K562 (cell line): ENCODE results near the gene OR10A3. TPM values are rescaled to one million over a fixed set of nuclear protein-coding genes. Genes with fewer than 3 reads are reported as not detected.

ENCODE experiments used
- ATAC-seq: fragments of 200-7000 bp; cut with Tn5 transposase; 3 replicates; pipeline ENCODE4 v1.9.1; 2020; ENCODE audit warnings: moderate library complexity
- BruUV-seq: library from RNA; stranded (reverse); fragments of 400-500 nt; replicated peaks from 2 replicates; lab custom pipeline; 2021; lab: Mats Ljungman, UMichigan
- CTCF ChIA-PET: fragments of 300-600 bp; formaldehyde crosslinking; extraction: SDS; loops from one replicate; lab custom pipeline; 2021; ENCODE audit warnings: low intra/inter-chr PET ratio; lab: Yijun Ruan, JAX
- POLR2A ChIA-PET: fragments of 300-600, 350-650 bp; sonication (Branson Sonifier 250); formaldehyde crosslinking; extraction: SDS; loops from one replicate; lab custom pipeline; 2021; ENCODE audit warnings: antibody characterized with exemption, inconsistent platforms; lab: Yijun Ruan, JAX
- DNase-seq, 4 experiments: peaks; one replicate each; pipeline versions ENCODE4 v3.0.0 to v3.0.0-alpha.2; 2011 to 2018; ENCODE audit warnings: low spot score in 3 of 4, mixed read lengths in 3 of 4; ENCODE audit errors: extremely low read depth in 1 of 4
- FAIRE-seq: peaks from 2 replicates; lab custom pipeline; 2011; peaks lifted over from hg19 to GRCh38; lab: Jason Lieb, UNC
- H2AFZ ChIP-seq: 2 replicates; pipeline ENCODE4 v1.6.0; 2011; ENCODE audit warnings: low read depth, low read length, control low read depth, inconsistent platforms
- H3K27ac ChIP-seq: fragments of 200-600 bp; 3 replicates; pipeline ENCODE4 v1.8.0; 2011; ENCODE audit warnings: low read depth, mild to moderate bottlenecking, control low read depth, inconsistent platforms, low read length, moderate library complexity, mixed read lengths; ENCODE audit errors: extremely low read depth
- H3K27me3 ChIP-seq, 2 experiments: fragments of 300-600 bp in 1 of 2; 2 replicates in 1 of 2; 3 replicates in 1 of 2; pipeline versions ENCODE4 v1.6.0 to v1.8.0; 2011; ENCODE audit warnings: inconsistent platforms in 2 of 2, low read length in 2 of 2, mild to moderate bottlenecking in 1 of 2, mixed read lengths in 1 of 2, moderate library complexity in 1 of 2; ENCODE audit not compliant: control insufficient read depth in 2 of 2, insufficient read depth in 2 of 2
- H3K36me3 ChIP-seq: fragments of 300-600 bp; 3 replicates; pipeline ENCODE4 v1.8.0; 2011; ENCODE audit warnings: mild to moderate bottlenecking, low read length, inconsistent platforms; ENCODE audit not compliant: control insufficient read depth, insufficient read depth
- H3K4me1 ChIP-seq, 2 experiments: fragments of 200-600 bp in 1 of 2; replicated peaks in 1 of 2; 2 replicates in 1 of 2; 3 replicates in 1 of 2; pipeline versions ENCODE4 v1.5.1 to v1.8.0; 2011; ENCODE audit warnings: inconsistent platforms in 2 of 2, low read length in 2 of 2, mild to moderate bottlenecking in 1 of 2, mixed read lengths in 1 of 2, moderate library complexity in 1 of 2; ENCODE audit not compliant: control insufficient read depth in 2 of 2, insufficient read depth in 2 of 2
- H3K4me2 ChIP-seq: 2 replicates; pipeline ENCODE4 v1.6.1; 2011; ENCODE audit warnings: low read length, control low read depth, inconsistent platforms, mixed read lengths; ENCODE audit not compliant: insufficient read depth
- H3K4me3 ChIP-seq: fragments of 200-600 bp; sonication (generic), shearing (Covaris generic); 2 replicates; pipeline ENCODE4 v1.5.1; 2016; ENCODE audit warnings: control low read depth, inconsistent platforms
- H3K79me2 ChIP-seq: fragments of 200-600 bp; 3 replicates; pipeline ENCODE4 v1.8.0; 2011; ENCODE audit warnings: low read length, inconsistent platforms; ENCODE audit not compliant: control insufficient read depth, insufficient read depth
- H3K9ac ChIP-seq, 2 experiments: 2 replicates each; pipeline versions ENCODE4 v1.6.0 to v1.6.1; 2011; ENCODE audit warnings: low read depth in 2 of 2, low read length in 2 of 2, control low read depth in 1 of 2, inconsistent platforms in 1 of 2, mild to moderate bottlenecking in 1 of 2, mixed read lengths in 1 of 2; ENCODE audit not compliant: insufficient read depth in 1 of 2
- H3K9me1 ChIP-seq: one replicate; pipeline ENCODE4 v1.6.0; 2011; ENCODE audit warnings: inconsistent platforms, mild to moderate bottlenecking, low read length, moderate library complexity; ENCODE audit not compliant: control insufficient read depth, insufficient read depth
- H3K9me3 ChIP-seq: replicated peaks from 2 replicates; pipeline ENCODE4 v1.5.1; 2011; ENCODE audit warnings: low read depth, low read length, inconsistent platforms; ENCODE audit not compliant: control insufficient read depth, insufficient read depth
- H4K20me1 ChIP-seq: replicated peaks from 2 replicates; pipeline ENCODE4 v1.6.1; 2011; ENCODE audit warnings: low read length, inconsistent platforms, mixed read lengths; ENCODE audit not compliant: control insufficient read depth, insufficient read depth
- ARID4B ChIP-seq: sonication (generic); formaldehyde crosslinking; IDR thresholded peaks from 2 replicates; pipeline ENCODE4 v1.8.0; 2022; ENCODE audit warnings: mild to moderate bottlenecking, missing genetic modification reagents
- BRD4 ChIP-seq: fragments of 200-600 bp; sonication (generic); IDR thresholded peaks from 2 replicates; pipeline ENCODE4 v1.6.1; 2017; ENCODE audit warnings: inconsistent platforms
- ETS2 ChIP-seq: IDR thresholded peaks from 2 replicates; pipeline ENCODE4 v1.6.1; 2016; ENCODE audit warnings: borderline replicate concordance, missing genetic modification characterization, mild to moderate bottlenecking, moderate library complexity, missing compliant biosample characterization; ENCODE audit not compliant: poor library complexity, severe bottlenecking
- GTF2E2 ChIP-seq: fragments of 200-800 bp; sonication (Bioruptor generic); IDR thresholded peaks from 2 replicates; pipeline ENCODE4 v1.6.1; 2016; ENCODE audit warnings: missing genetic modification characterization, missing compliant biosample characterization
- HDAC2 ChIP-seq: fragments of 450-650 bp; IDR thresholded peaks from 2 replicates; pipeline ENCODE4 v1.6.1; 2016; ENCODE audit warnings: mild to moderate bottlenecking
- KDM5B ChIP-seq: fragments of 200-600 bp; sonication (generic); IDR thresholded peaks from 2 replicates; pipeline ENCODE4 v1.6.1; 2012; ENCODE audit warnings: low read depth, mild to moderate bottlenecking, moderate library complexity, low read length, control low read depth, inconsistent platforms; ENCODE audit not compliant: insufficient replicate concordance
- MLX ChIP-seq, 2 experiments: fragments of 450-650 bp in 1 of 2; sonication (generic) in 1 of 2; formaldehyde crosslinking; conservative IDR thresholded peaks; 2 replicates each; pipeline versions ENCODE4 v1.4.0 to v1.8.1; 2020 to 2022; ENCODE audit warnings: mild to moderate bottlenecking in 1 of 2, missing genetic modification reagents in 1 of 2
- NFYB ChIP-seq: IDR thresholded peaks from 2 replicates; pipeline ENCODE4 v1.6.1; 2011; ENCODE audit warnings: mild to moderate bottlenecking, moderate library complexity; ENCODE audit not compliant: insufficient read length; ENCODE audit errors: extremely low read depth
- PHB2 ChIP-seq: fragments of 450-650 bp; IDR thresholded peaks from 2 replicates; pipeline ENCODE4 v1.6.1; 2017; ENCODE audit warnings: low read depth
- THRAP3 ChIP-seq: fragments of 450-650 bp; IDR thresholded peaks from 2 replicates; pipeline ENCODE4 v1.6.1; 2016; ENCODE audit warnings: mild to moderate bottlenecking, inconsistent platforms, borderline replicate concordance
- ZNF133 ChIP-seq: fragments of 250-450 bp; sonication (Bioruptor Pico); IDR thresholded peaks from 2 replicates; pipeline ENCODE4 v1.4.0; 2020; ENCODE audit warnings: mild to moderate bottlenecking
- ZNF347 ChIP-seq: fragments of 450-650 bp; formaldehyde crosslinking; IDR thresholded peaks from 2 replicates; pipeline ENCODE4 v1.4.0; 2020; ENCODE audit warnings: low read depth, mild to moderate bottlenecking, moderate library complexity
- ZNF436 ChIP-seq: fragments of 250-450, 450-650 bp; sonication (Bioruptor Pico); formaldehyde crosslinking; IDR thresholded peaks from 2 replicates; pipeline ENCODE4 v1.7.0; 2020; ENCODE audit warnings: mild to moderate bottlenecking
- ZNF511 ChIP-seq: sonication (generic); formaldehyde crosslinking; IDR thresholded peaks from 2 replicates; pipeline ENCODE4 v1.8.0; 2022; ENCODE audit warnings: mild to moderate bottlenecking, missing genetic modification reagents
- WGBS: fragments of 100-300 bp; shearing (Covaris generic); methylation state at CpG from one replicate; pipeline ENCODE4 v1.1.6; 2016; ENCODE audit warnings: low coverage, mixed read lengths; ENCODE audit not compliant: insufficient coverage; ENCODE audit errors: missing lambda C conversion rate; 5-methylcytosine and 5-hydroxymethylcytosine counted together
- in situ Hi-C: fragments of 300-500 bp; cut with MboI; formaldehyde crosslinking; loops from 4 replicates; pipeline ENCODE4 v1.15.0; 2018; ENCODE audit warnings: inconsistent platforms, mixed read lengths
- intact Hi-C: fragments of 100-400 bp; cut with micrococcal nuclease; formaldehyde crosslinking; loops from 2 replicates; pipeline ENCODE4 v1.14.2; 2022
- polyA plus RNA-seq, 8 experiments: library from polyadenylated mRNA; depleted of rRNA in 4 of 8; stranded (reverse) in 5 of 8; unstranded in 3 of 8; fragments of >200 nt; fragmentation: Nextera tagmentation in 2 of 8; fragmentation: Illumina TruSeq in 1 of 8; extraction: Ambion mirVana in 2 of 8; extraction: Trizol in 1 of 8; gene quantifications; 2 replicates each; pipeline versions ENCODE4 v1.2.1 to v1.2.3, GENCODE V29; 2011 to 2014; ENCODE audit warnings: inconsistent platforms in 1 of 8, missing spikeins in 1 of 8
- total RNA-seq, 7 experiments: library from RNA; depleted of rRNA in 6 of 7; stranded (reverse); fragments of >200 nt in 6 of 7; fragmentation: Illumina TruSeq in 2 of 7; extraction: Trizol in 2 of 7; gene quantifications; 2 replicates each; pipeline versions ENCODE4 v1.2.1 to v1.2.3, GENCODE V29; 2011 to 2021; ENCODE audit warnings: low replicate concordance in 1 of 7

OR10A3 gene
- total and polyA plus RNA-seq, 9 of the 15 experiments (the other 6 are each of a cell fraction or from before 2014, with no cell fraction given), result not detected

- TF ChIP-seq ZNF133 (no peak), ETS2 (tag) (no peak), PHB2 (no peak), ZNF436 (CRISPR knock-in tag) (no peak)
These were observed 45.3 kb downstream of the OR10A3 start (continued) for GRCh38 chr11:7896009-7896785.

- no peak overlapping the region for H3K9ac ChIP-seq
- H3K79me2 ChIP-seq, result no peaks in the 10 kb centered on the region
- ChIA-PET CTCF (no interaction called here), POLR2A (interaction anchor here (1.2 kb wide), 1 partner anchor 11 kb away, joined by 3 read pairs; no protein-coding TSS in a partner anchor)
- H3K4me2 ChIP-seq, result no peak overlapping the region
- WGBS, result 4% methylated on average over 3 of the region's 3 CpGs
- no peaks in the 10 kb centered on the region for H4K20me1 ChIP-seq
- DNase-seq (no peak), FAIRE-seq (no peak), ATAC-seq (no peak)
- no peaks in the 10 kb centered on the region for H3K9me1 ChIP-seq
- BruUV-seq, result no TSS peak
- no peak overlapping the region for H3K27ac ChIP-seq
- in situ Hi-C loops, result loop anchor here (10.0 kb wide), 1 partner anchor 201 kb away; no protein-coding TSS in a partner anchor
- no peaks in the 10 kb centered on the region for H3K9me3 ChIP-seq
- intact Hi-C loops, result no loop called here
- H3K36me3 ChIP-seq, result no peaks in the 10 kb centered on the region
- no peak overlapping the region for H3K4me3 ChIP-seq
- no peaks in the 10 kb centered on the region for H3K27me3 ChIP-seq
- no peaks in the 10 kb centered on the region for H3K4me1 ChIP-seq
- H2AFZ ChIP-seq, result no peak overlapping the region
- TF ChIP-seq GTF2E2 (tag) (no peak), ARID4B (no peak), BRD4 (no peak), HDAC2 (no peak), NFYB (no peak), KDM5B (no peak), THRAP3 (no peak), ZNF347 (CRISPR knock-in tag) (no peak), MLX (CRISPR knock-in tag; conservative IDR thresholded peaks at IDR 0.05) (no peak), ZNF511 (CRISPR knock-in tag) (no peak)
These were observed 47.3 kb downstream of the OR10A3 start for GRCh38 chr11:7894251-7894650.
